DOHH2 (cell line): ENCODE data around the gene FHOD3.

ENCODE experiments used
- EZH2phosphoT487 ChIP-seq: fragments of 200-600 bp; sonication (generic); IDR thresholded peaks from 2 replicates; pipeline ENCODE4 v1.6.1; 2017; ENCODE audit warnings: borderline replicate concordance, mild to moderate bottlenecking, antibody characterized with exemption, low read length, moderate library complexity, mixed read lengths
- TF ChIP-seq, protein P1 (sequence below): fragments of 200-600 bp; sonication (generic); IDR thresholded peaks from one replicate; pipeline ENCODE4 v1.5.1; 2014; ENCODE audit warnings: antibody characterized with exemption, mild to moderate bottlenecking, low read depth, low read length; ENCODE audit not compliant: poor library complexity, severe bottlenecking

DNA sequence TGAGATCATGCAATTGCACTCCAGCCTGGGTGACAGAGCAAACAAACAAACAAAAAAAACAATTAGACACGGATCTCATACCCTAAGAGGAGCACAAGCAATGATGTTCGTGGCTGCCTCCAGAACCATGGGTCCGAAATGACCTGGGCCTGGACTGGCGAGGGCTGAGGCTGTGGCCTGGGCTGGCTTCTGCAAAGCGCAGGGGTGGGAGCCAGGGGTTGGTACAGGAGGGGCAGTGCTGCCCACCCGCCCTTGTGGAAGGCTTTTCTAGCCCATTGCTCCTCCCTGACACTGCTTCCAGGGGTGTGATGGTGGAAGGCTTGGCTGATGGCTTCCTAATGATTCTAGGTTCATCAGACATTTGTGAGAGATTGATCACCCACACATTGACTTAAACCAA is 167.8 kb downstream of the FHOD3 start:
- TF ChIP-seq, protein P1, sequence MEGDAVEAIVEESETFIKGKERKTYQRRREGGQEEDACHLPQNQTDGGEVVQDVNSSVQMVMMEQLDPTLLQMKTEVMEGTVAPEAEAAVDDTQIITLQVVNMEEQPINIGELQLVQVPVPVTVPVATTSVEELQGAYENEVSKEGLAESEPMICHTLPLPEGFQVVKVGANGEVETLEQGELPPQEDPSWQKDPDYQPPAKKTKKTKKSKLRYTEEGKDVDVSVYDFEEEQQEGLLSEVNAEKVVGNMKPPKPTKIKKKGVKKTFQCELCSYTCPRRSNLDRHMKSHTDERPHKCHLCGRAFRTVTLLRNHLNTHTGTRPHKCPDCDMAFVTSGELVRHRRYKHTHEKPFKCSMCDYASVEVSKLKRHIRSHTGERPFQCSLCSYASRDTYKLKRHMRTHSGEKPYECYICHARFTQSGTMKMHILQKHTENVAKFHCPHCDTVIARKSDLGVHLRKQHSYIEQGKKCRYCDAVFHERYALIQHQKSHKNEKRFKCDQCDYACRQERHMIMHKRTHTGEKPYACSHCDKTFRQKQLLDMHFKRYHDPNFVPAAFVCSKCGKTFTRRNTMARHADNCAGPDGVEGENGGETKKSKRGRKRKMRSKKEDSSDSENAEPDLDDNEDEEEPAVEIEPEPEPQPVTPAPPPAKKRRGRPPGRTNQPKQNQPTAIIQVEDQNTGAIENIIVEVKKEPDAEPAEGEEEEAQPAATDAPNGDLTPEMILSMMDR = no peak
- no peak for TF ChIP-seq EZH2phosphoT487
